ENCODE data around the gene LRIG1.

The LRIG1 gene

DNA sequence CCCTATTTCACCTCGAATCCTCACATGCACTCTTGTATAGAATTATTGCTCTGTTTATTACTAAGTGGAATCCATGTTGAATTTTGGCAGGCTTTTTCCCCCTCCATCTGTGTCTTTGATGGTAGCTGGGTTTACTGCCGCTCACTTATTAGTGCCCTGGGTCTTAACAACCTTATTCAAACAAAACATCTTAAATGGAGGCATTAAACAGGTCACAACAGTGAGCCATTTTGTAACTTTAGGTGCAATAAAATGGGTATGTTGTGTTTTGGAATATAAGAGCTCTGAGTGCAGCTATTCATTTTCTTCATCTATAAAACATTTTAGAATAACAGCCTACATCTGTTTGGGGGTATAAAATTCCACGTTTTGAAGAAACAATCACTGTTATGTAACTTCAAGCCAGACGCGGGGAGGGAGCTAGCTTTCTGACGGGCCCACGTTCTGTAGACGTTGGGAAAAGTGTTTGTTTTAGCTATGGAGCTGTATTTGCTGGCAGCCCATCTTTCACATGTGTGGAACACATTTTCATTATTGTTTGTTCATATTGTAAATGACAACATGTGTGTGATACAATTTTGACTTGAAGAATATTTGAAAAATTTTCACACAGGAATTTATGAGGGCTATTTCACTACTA is 158.0 kb downstream of the LRIG1 start:
- DNase-seq = peak; percentile 51

DNA sequence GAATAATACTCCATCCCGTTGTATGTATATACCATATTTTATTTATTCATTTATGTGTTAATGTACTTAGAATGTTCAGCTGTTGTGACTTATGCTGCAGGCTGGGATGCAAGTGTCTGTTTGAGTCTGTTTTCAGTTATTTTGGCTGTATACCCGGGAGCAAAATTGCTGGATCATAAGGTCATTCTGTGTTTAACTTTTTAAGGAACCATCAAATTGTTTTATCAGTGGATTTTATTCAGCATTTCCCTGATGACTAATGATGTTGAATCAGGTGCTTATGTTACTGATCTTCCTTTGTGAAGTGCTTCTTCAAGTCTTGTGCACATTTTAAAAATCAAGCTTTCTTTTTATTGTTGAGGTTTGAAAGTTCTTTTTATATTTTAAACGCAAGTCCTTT is 161.9 kb downstream of the LRIG1 start:
- no peak for DNase-seq

DNA sequence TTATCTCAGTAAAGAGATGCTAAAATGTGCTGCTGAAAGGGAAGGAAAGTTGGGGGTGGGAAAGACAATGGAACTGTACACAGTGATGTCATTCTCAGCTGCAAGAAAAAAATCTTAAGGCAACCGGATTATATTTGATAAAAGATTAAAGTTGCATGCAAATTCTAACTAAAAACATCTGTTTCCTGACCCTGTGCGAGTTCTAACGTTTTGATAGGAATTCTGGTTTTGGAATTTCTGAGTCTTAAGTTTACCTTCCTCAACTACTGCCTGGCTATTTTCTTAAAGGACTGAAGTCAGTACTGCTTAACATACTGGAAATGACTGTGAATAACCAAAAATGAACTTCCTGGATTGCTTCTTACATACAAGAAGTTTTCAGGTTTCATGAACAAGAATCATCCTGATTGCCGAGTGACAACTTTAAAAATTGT is 164.5 kb downstream of the LRIG1 start:
- no peak for DNase-seq

DNA sequence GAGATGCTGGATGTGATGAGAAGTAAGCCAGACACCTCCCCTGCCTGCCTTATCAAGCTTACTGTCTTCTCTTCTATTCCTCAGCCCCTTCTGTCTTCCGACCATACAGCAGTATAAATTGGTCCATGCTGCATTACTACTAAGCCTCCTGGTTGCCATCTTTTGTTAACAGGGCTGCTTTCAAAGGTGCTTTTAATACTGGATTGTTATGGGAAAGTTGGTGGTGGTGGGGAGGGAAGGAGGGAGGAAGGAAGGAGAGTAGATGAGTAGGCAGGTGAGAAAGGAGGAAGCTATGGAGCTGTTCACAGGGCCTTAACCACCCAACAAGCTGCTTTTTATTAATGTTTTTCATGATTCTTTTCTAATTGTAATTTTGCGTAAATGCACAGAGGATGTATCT is 165.2 kb downstream of the LRIG1 start:
- DNase-seq = no peak

Data from NCI-H69 (cell line).